Cerebellar cortex (tissue), 1 donor: ENCODE results near the gene MAGEA12.
"Not testable (repeated sequence)": the region's sequence is repeated elsewhere in the genome, so short reads cannot be mapped to it uniquely, and the experiment has no call there.

ENCODE experiments used
- DNase-seq: peaks from one replicate; pipeline ENCODE4 v3.0.0-alpha.2; 2015; ENCODE audit warnings: low spot score

The MAGEA12 gene

GRCh38 chrX:152733261-152733975 lies at the start of gene MAGEA12, which contains the start of gene CSAG1:
Gene MAGEA12, plus strand, starts transcription at chrX:152733757. Its CDS starts 2,405 bp downstream, at chrX:152736162.
Gene CSAG1, minus strand, starts transcription at chrX:152733721. Its CDS starts 1,261 bp downstream, at chrX:152732460.
- no peak for DNase-seq

DNA sequence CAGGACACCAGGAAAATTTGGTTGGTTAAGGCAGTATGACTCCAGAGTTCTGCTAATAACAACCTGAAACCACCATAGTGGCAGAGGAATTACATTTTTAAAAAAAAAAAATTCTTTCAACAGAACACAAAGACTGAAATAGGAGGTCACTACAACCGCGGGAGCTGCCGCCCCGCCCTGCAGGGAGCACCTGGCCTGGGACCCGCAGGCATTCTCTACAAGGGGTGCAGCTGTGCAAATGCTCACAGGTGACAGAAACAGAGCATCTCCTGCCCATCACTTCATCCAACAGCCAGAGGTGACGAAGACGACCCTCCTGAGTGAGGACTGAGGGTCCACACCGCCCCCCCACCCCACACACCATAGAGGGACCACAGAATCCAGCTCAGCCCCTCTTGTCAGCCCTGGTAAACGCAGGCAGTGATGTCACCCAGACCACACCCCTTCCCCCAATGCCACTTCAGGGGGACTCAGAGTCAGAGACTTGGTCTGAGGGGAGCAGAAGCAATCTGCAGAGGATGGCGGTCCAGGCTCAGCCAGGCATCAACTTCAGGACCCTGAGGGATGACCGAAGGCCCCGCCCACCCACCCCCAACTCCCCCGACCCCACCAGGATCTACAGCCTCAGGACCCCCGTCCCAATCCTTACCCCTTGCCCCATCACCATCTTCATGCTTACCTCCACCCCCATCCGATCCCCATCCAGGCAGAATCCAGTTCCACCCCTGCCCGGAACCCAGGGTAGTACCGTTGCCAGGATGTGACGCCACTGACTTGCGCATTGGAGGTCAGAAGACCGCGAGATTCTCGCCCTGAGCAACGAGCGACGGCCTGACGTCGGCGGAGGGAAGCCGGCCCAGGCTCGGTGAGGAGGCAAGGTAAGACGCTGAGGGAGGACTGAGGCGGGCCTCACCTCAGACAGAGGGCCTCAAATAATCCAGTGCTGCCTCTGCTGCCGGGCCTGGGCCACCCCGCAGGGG lies 35.3 kb upstream of the MAGEA12 start, which contains the start of gene MAGEA3:
MAGEA3 (plus strand) TSS at position 843 of the 980 bp plus-strand sequence. CDS start 2,039 bp downstream, outside the sequence.
- not testable (repeated sequence) for DNase-seq

DNA sequence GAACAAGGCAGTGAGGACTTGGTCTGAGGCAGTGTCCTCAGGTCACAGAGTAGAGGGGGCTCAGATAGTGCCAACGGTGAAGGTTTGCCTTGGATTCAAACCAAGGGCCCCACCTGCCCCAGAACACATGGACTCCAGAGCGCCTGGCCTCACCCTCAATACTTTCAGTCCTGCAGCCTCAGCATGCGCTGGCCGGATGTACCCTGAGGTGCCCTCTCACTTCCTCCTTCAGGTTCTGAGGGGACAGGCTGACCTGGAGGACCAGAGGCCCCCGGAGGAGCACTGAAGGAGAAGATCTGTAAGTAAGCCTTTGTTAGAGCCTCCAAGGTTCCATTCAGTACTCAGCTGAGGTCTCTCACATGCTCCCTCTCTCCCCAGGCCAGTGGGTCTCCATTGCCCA lies 33.2 kb upstream of the MAGEA12 start:
- DNase-seq, result not testable (repeated sequence)

GRCh38 chrX:152706500-152706899 lies 27.1 kb upstream of the MAGEA12 start:
- DNase-seq, result not testable (repeated sequence)

GRCh38 chrX:152709173-152709572 lies 24.4 kb upstream of the MAGEA12 start, which contains the start of gene CSAG2:
Gene CSAG2, minus strand, starts transcription at chrX:152709273. Its CDS starts 161 bp downstream, at chrX:152709112.
- DNase-seq, result not testable (repeated sequence)

DNA sequence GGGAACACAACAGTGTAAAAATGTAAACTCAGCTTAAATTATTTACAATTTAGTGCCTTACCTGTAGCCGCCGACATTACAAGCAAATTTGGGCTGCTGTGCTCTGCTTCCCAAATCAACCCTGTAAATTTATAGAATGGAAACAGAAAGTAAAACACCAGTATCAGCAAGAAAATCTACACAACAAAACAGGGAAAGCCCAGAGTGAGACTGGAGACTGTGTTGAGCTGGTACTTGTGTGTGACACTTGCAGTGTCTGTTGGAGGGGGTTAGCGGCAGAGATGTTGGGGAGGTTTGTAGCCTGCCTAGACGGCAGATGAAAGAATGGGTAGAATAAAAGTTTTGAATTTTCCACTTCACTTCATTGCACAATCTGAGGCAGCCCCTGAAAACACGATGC lies 20.4 kb upstream of the MAGEA12 start:
- not testable (repeated sequence) for DNase-seq

GRCh38 chrX:152713815-152714787 lies 19.5 kb upstream of the MAGEA12 start, which contains the start of gene MAGEA2B:
Gene MAGEA2B, plus strand, starts transcription at chrX:152714628. Its CDS starts 2,479 bp downstream, at chrX:152717107.
- DNase-seq, result not testable (repeated sequence)

DNA sequence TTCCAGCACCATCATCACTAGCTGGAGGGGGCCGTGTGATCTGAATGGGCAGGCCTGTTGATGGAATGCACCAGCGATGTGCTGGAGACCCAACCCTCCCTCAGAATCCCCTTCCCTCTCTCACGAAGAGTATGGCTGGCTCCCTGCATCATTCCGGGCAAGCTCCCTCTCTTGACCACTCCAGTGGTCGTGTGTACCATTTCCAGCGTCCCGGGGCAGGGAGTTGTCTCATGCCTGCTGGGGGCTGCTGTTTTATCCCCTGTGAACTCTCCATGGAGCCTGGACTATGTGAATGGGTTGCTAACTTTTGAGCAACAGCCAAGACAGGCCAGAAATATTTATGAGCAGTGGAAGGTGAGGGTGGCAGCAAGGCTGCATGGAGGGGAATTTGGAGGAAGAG lies 8.1 kb upstream of the MAGEA12 start:
- no peak for DNase-seq

- not testable (repeated sequence) for DNase-seq
Measured at GRCh38 chrX:152734143-152734858, 744 bp downstream of the MAGEA12 start.

GRCh38 chrX:152735101-152735500 lies 1.5 kb downstream of the MAGEA12 start:
- DNase-seq, result no peak

DNA sequence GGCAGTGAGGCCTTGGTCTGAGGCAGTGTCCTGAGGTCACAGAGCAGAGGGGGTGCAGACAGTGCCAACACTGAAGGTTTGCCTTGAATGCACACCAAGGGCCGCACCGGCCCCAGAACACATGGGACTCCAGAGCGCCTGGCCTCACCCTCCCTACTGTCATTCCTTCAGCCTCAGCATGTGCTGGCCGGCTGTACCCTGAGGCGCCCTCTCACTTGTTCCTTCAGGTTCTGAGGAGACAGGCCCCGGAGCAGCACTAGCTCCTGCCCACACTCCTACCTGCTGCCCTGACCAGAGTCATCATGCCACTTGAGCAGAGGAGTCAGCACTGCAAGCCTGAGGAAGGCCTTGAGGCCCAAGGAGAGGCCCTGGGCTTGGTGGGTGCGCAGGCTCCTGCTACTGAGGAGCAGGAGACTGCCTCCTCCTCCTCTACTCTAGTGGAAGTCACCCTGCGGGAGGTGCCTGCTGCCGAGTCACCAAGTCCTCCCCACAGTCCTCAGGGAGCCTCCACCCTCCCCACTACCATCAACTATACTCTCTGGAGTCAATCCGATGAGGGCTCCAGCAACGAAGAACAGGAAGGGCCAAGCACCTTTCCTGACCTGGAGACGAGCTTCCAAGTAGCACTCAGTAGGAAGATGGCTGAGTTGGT lies 2.4 kb downstream of the MAGEA12 start:
- DNase-seq, result no peak

- DNase-seq, result not testable (repeated sequence)
Measured at GRCh38 chrX:152736528-152736927, 3.0 kb downstream of the MAGEA12 start.

DNA sequence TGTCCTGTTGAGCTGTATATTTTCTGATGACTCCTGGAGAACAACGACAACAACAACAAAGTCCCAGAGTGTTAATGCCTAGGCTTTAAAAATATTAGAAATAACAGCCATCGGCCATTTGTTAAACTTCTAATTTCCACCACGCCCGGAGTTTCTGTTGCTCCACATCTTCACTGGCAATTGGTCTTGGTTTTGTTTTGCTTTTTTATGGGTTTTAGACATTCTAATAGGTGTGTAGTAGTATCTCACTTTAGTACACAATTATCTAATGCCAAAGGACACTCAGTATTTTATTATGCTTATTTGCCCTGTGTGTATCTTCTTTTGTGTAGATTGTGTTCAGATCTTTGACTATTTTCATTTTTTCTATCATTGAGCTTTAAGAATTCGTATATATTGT lies 5.0 kb downstream of the MAGEA12 start:
- DNase-seq, result no peak

DNA sequence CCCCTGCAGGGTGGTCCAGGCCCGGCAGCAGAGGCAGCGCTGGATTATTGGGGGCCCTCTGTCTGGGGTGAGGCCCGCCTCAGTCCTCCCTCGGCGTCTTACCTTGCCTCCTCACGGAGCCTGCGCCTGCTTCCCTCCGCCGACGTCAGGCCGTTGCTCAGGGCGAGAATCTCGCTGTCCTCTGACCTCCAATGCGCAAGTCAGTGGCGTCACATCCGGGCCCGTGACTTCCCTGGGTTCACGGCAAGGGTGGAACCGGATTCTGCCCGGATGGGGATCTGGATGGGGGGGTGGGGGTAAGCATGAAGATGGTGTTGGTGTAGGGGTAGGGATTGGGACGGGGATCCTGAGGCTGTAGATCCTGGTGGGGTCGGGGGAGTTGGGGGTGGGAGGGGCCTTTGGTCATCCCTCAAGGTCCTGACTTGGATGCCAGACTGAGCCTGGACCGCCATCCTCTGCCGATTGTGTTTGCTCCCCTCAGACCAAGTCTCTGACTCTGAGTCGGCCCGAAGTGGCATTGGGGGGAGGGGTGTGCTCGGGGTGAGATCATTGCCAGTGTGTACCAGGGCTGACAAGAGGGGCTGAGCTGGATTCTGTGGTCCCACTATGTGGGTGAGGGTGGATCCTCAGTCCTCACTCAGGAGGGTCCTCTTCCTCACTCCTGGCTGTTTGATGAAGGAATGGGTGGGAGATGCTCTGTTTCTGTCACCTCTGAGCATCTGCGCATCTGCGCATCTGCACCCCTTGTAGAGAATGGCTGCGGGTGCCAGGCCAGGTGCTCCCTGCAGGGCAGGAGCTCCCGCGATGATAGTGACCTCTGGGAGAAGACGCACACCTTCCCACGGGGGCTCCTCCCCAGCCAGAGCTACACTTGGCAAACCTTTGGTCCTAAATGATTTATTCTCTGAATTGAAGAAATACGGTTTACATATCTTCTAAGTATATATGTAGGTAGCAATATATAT lies 20.4 kb downstream of the MAGEA12 start, which contains the start of gene MAGEA2:
MAGEA2 (minus strand) TSS at position 157 of the 965 bp plus-strand sequence. CDS start 2,479 bp downstream, outside the sequence.
- DNase-seq, result not testable (repeated sequence)

DNA sequence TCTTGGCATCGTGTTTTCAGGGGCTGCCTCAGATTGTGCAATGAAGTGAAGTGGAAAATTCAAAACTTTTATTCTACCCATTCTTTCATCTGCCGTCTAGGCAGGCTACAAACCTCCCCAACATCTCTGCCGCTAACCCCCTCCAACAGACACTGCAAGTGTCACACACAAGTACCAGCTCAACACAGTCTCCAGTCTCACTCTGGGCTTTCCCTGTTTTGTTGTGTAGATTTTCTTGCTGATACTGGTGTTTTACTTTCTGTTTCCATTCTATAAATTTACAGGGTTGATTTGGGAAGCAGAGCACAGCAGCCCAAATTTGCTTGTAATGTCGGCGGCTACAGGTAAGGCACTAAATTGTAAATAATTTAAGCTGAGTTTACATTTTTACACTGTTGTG lies 21.3 kb downstream of the MAGEA12 start:
- DNase-seq, result not testable (repeated sequence)

- DNase-seq, result not testable (repeated sequence)
Measured at GRCh38 chrX:152758918-152759317, 25.4 kb downstream of the MAGEA12 start, which contains the start of gene CSAG3. Gene CSAG3, plus strand, starts transcription at chrX:152759218.

GRCh38 chrX:152759544-152759943 lies 26.0 kb downstream of the MAGEA12 start:
- not testable (repeated sequence) for DNase-seq

DNA sequence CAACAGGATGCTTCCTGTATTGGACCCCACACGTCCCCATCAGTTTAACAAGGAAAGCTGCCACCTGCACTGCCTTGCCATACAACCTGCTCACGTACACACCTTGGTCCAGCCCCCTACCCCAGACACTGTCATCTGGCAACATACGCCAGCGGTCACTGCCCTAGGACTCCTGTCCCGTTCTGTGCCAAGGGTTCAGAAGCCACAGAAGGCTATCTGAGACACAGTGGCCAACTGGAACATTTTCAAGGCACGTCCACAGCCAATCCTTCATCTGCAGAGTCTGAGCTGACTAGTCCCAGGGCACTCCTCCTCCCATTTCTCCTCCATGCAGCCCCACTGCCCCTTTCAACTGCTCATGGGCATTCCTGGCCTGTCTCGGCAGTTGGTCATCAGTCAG lies 28.0 kb downstream of the MAGEA12 start:
- not testable (repeated sequence) for DNase-seq
